ENCODE data around the gene PDE4DIP.
"Not testable (repeated sequence)": the region's sequence is repeated elsewhere in the genome, so short reads cannot be mapped to it uniquely, and the experiment has no call there.

Gene PDE4DIP

GRCh38 chr1:148989378-148989777 is 145.2 kb downstream of the PDE4DIP start:
- DNase-seq, result not testable (repeated sequence)

DNA sequence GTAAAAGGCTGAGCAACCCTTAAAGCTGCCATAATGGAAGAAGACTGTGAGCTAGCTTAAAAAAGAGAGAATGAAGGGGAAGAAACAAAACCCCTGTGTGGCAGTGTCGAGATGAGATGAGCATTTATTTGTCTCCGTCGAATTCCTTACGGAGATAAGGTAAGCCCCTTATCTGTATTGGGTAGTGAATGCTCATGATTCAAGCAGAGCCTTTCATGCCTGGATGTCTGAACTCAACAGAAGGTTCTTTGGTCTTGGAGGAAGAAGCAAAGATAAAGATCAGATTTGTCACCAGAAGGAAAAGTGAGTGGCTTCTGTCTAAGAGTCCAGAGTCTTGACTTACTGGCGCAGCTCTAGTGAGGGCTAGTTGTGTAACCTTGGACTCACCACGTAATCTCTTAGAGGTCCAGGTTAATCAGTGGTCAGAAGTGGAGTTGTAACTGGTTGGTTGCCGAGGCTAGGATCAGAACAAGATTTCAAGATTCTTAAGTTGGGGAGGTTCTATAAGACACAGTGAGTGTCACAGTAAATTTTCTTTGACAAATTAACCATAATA is 146.1 kb downstream of the PDE4DIP start:
- not testable (repeated sequence) for DNase-seq

DNA sequence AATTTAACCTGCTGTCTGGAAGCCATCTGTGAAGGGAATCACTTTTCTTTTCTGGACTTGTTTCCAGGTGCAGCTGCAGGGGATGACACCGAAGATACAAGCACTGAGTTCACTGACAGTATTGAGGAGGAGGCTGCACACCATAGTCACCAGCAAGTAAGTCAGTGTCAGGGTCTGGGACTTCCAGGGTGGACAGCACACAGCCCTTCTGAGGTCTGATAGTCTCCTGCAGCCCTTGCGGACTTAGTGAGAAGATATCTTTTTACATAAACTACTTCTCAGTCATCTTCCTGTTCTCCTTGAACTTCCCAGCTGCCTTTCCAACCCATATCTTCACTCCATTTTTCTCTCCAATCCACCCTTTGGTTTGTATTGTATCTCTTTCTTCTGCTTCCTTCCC is 147.6 kb downstream of the PDE4DIP start:
- not testable (repeated sequence) for DNase-seq

GRCh38 chr1:148992364-148992763 is 148.1 kb downstream of the PDE4DIP start:
- not testable (repeated sequence) for DNase-seq

DNA sequence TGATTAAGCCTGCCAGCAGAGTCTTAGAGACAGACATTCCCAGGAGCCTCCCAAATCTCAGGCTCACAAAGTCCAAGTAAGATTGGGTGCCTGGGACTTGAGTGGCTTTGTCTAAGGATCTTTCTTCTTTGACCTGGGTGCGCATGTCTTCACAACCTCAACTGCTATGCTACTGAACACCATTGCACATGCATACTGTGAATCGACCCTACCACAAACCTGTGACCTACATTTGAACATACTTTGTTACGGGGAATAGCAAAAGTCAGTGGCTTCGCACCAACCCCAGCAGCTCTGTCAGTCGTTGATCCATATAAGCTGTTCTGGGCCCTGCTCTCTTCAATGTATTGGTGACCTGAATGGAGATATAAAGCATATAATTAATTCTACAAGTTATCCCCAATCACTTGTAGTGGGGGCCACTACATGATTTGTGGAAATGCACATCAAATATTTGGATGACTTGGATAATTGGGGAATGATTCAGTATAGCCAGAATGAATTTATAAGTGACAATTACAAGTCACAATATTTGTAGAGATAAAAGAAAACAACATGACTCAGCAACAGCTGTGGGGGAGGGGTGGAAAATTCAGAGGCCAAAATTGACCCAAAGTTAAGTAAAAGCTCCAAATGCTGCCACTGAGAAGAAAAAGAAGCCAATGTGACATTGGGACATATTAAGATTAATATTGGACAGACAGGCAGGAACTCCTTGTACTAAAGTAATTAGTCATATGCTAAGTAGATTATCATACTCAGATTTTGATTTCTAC is 152.4 kb downstream of the PDE4DIP start:
- DNase-seq, result not testable (repeated sequence)

GRCh38 chr1:148997405-148997804 is 153.2 kb downstream of the PDE4DIP start:
- DNase-seq, result not testable (repeated sequence)

GRCh38 chr1:149002664-149003063 is 158.4 kb downstream of the PDE4DIP start:
- not testable (repeated sequence) for DNase-seq

- not testable (repeated sequence) for DNase-seq
Measured at GRCh38 chr1:149008326-149008725, 164.1 kb downstream of the PDE4DIP start.

DNA sequence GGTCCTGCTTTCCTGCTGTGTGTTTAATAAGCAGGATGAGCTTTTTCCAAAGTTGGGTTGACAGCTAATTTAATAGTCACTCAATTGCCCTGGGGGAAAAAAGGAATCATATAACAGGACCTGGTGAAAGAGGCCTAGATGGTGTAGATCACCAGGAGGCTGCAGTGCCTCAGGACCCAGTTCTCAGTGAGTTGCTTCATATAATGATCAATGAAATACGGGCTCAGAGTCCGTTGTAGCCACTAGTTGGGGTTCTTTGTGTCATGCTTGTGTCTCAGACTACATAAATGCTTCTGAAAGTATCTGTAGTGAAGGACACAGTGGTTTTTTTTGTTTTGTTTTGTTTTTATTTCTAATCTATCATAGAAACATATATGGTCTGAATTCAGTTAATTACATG is 164.5 kb downstream of the PDE4DIP start:
- DNase-seq, result not testable (repeated sequence)

DNA sequence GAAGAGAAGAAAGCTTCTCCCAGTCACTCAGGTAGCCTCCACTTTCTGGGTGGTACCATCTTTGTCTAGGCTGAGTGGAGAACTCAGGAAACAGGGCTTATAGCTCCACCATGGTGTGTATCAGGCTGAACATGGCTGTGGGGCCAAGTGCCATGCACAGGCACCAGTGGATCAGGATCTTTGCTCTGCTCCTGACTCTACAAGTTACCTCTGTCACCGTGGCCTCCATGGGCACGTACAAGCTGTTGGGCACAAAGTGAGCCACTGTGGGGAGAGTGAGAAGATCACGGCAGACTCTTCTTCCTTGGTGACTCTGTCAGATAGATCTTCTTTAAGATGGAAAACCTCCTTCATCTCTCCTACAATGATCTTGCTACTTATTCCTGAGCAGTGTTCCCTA is 165.5 kb downstream of the PDE4DIP start:
- DNase-seq, result not testable (repeated sequence)

- not testable (repeated sequence) for DNase-seq
Measured at GRCh38 chr1:149012599-149012998, 168.4 kb downstream of the PDE4DIP start.

- not testable (repeated sequence) for DNase-seq
Measured at GRCh38 chr1:149013513-149013912, 169.3 kb downstream of the PDE4DIP start.

- DNase-seq, result not testable (repeated sequence)
Measured at GRCh38 chr1:149015522-149015921, 171.3 kb downstream of the PDE4DIP start.

GRCh38 chr1:149016626-149017025 is 172.4 kb downstream of the PDE4DIP start:
- DNase-seq, result not testable (repeated sequence)

- DNase-seq, result not testable (repeated sequence)
Measured at GRCh38 chr1:149018577-149018976, 174.3 kb downstream of the PDE4DIP start.

GRCh38 chr1:149024327-149024726 is 180.1 kb downstream of the PDE4DIP start:
- DNase-seq, result not testable (repeated sequence)

DNA sequence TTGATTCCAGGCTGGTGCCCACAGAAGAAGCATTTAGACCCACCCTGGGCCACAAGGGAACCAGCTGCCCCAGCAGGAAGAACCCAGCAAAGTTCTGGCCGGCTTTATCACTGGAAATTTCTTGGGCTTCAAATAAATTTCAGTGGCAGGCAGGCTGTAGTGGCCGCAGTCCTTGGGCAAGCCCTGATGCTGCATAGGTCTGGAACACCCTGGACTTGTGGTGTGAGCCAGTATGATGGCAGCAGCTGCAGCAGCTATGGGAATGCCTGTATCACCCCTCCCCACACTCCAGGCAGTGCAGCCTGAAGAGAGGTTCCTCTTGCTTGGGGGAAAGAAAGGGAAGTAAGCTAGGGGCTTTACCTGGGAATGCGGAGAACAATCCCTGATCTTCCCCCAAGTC is 189.7 kb downstream of the PDE4DIP start:
- not testable (repeated sequence) for DNase-seq

DNA sequence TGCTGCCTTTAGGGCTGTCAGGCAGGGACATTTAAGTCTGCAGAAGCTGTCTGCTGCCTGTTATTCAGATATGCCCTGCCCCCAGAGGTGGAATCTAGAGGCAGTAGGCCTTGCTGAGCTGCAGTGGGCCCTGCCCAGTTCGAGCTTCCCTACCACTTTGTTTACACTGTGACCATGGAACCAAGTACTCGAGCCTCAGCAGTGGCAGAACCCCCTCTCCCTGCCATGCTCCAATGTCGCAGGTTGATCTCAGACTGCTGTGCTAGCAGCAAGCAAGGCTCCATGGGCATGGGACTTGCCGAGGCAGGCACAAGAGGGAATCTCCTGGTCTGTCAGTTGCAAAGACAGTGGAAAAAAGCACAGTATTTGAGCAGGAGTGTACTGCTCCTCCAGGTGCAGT is 198.8 kb downstream of the PDE4DIP start:
- not testable (repeated sequence) for DNase-seq

- DNase-seq, result not testable (repeated sequence)
Measured at GRCh38 chr1:149064611-149065010, 220.4 kb downstream of the PDE4DIP start.

- DNase-seq, result not testable (repeated sequence)
Measured at GRCh38 chr1:149075505-149076127, 231.4 kb downstream of the PDE4DIP start.

All from SIG-M5 (cell line).